Astrocyte (in vitro differentiated cells and primary cell): Measurements from ENCODE around the gene ADAMTS16. TPM values are rescaled to one million over a fixed set of nuclear protein-coding genes. Genes with fewer than 3 reads are reported as not detected.

Experiments used
- DNase-seq: peaks from one replicate; pipeline ENCODE4 v3.0.0-alpha.2; 2010; ENCODE audit warnings: low read depth
- FAIRE-seq: peaks from 2 replicates; lab custom pipeline; 2011; peaks lifted over from hg19 to GRCh38; lab: Jason Lieb, UNC
- H2AFZ ChIP-seq: 2 replicates; pipeline ENCODE4 v1.6.0; 2012; ENCODE audit warnings: low read depth, low read length, inconsistent platforms
- H3K27ac ChIP-seq: 2 replicates; pipeline ENCODE4 v1.5.1; 2011; ENCODE audit warnings: low read depth, low read length, inconsistent platforms
- H3K27me3 ChIP-seq: 2 replicates; pipeline ENCODE4 v1.6.0; 2011; ENCODE audit warnings: low read length, inconsistent platforms; ENCODE audit not compliant: insufficient read depth
- H3K36me3 ChIP-seq: 2 replicates; pipeline ENCODE4 v1.5.1; 2011; ENCODE audit warnings: low read length, inconsistent platforms; ENCODE audit not compliant: insufficient read depth
- H3K4me1 ChIP-seq: 2 replicates; pipeline ENCODE4 v1.5.1; 2011; ENCODE audit warnings: low read length, inconsistent platforms; ENCODE audit not compliant: insufficient read depth
- H3K4me2 ChIP-seq: 2 replicates; pipeline ENCODE4 v1.6.0; 2012; ENCODE audit warnings: low read length, inconsistent platforms
- H3K4me3 ChIP-seq: 2 replicates; pipeline ENCODE4 v1.5.1; 2011; ENCODE audit warnings: low read depth, mild to moderate bottlenecking, low read length, inconsistent platforms; ENCODE audit not compliant: insufficient read depth
- H3K79me2 ChIP-seq: 2 replicates; pipeline ENCODE4 v1.6.0; 2012; ENCODE audit warnings: mild to moderate bottlenecking, low read length, inconsistent platforms; ENCODE audit not compliant: insufficient read depth
- H3K9ac ChIP-seq: 2 replicates; pipeline ENCODE4 v1.6.0; 2012; ENCODE audit warnings: mild to moderate bottlenecking, low read length, inconsistent platforms
- H3K9me3 ChIP-seq: 2 replicates; pipeline ENCODE4 v1.5.1; 2012; ENCODE audit warnings: low read depth, mild to moderate bottlenecking, low read length, inconsistent platforms; ENCODE audit not compliant: insufficient read depth
- H4K20me1 ChIP-seq: 2 replicates; pipeline ENCODE4 v1.6.0; 2012; ENCODE audit warnings: low read length, inconsistent platforms; ENCODE audit not compliant: insufficient read depth
- H3K27ac Mint-ChIP-seq: one replicate; pipeline ENCODE4 v1.8.0; 2021; ENCODE audit warnings: mild to moderate bottlenecking, mixed read lengths; ENCODE audit not compliant: unreplicated experiment
- H3K27me3 Mint-ChIP-seq: one replicate; pipeline ENCODE4 v1.8.0; 2021; ENCODE audit warnings: low read depth, mixed read lengths; ENCODE audit not compliant: unreplicated experiment
- H3K36me3 Mint-ChIP-seq: one replicate; pipeline ENCODE4 v1.8.0; 2021; ENCODE audit warnings: low read depth, mixed read lengths; ENCODE audit not compliant: unreplicated experiment
- H3K4me1 Mint-ChIP-seq: one replicate; pipeline ENCODE4 v1.8.0; 2021; ENCODE audit warnings: low read depth, mixed read lengths; ENCODE audit not compliant: unreplicated experiment
- H3K4me3 Mint-ChIP-seq: one replicate; pipeline ENCODE4 v1.8.0; 2021; ENCODE audit warnings: mild to moderate bottlenecking, moderate library complexity, mixed read lengths; ENCODE audit not compliant: unreplicated experiment
- H3K9me3 Mint-ChIP-seq: one replicate; pipeline ENCODE4 v1.8.0; 2021; ENCODE audit warnings: mild to moderate bottlenecking, mixed read lengths; ENCODE audit not compliant: unreplicated experiment
- EZH2 ChIP-seq: IDR thresholded peaks from 2 replicates; pipeline ENCODE4 v1.6.1; 2012; ENCODE audit warnings: mild to moderate bottlenecking, low read length, inconsistent platforms; ENCODE audit not compliant: insufficient read depth
- total RNA-seq: library from RNA; stranded (reverse); gene quantifications from 2 replicates; pipeline ENCODE4 v1.2.1, GENCODE V29; 2021
- TF ChIP-seq, protein P1 (sequence below): IDR thresholded peaks from 2 replicates; pipeline ENCODE4 v1.5.1; 2011; ENCODE audit warnings: low read depth, mild to moderate bottlenecking, inconsistent platforms, low read length, moderate library complexity; ENCODE audit not compliant: insufficient read depth

ADAMTS16 gene
- total RNA-seq, 1 donor from 2014 or later: 5.7 TPM

DNA sequence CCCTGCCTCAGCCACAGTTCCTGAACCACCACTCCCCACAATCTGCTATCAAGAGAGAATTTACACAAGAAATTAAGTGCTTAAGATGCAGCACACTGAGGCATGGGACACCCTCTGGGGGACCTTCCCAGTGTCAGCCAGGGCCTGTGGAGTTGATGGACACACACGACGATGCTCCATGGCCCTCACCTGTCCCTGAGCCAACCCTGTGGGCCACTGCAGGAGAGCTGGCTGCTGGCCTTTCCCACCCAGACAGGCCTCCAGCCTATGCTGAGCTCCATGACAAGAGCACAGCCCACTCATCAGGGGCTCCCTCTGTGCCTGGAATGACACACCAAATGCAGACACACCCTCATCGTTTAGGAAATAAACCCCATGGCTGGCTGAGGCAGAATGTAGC lies 124.6 kb downstream of the ADAMTS16 start:
- Histone ChIP-seq H3K4me3 (no peak overlapping the region), H4K20me1 (no peaks in the 10 kb centered on the region), H3K27me3 (no peaks in the 10 kb centered on the region), H3K9ac (no peak overlapping the region), H3K79me2 (no peaks in the 10 kb centered on the region), H3K4me1 (no peaks in the 10 kb centered on the region), H3K9me3 (no peaks in the 10 kb centered on the region), H3K27ac (no peak overlapping the region), H3K36me3 (peaks cover 5% of the 10 kb centered on the region), H2AFZ (no peak overlapping the region), H3K4me2 (no peak overlapping the region)
- no peak for DNase-seq
- H3K4me1 Mint-ChIP-seq: peaks cover 2% of the 10 kb centered on the region
- H3K27ac Mint-ChIP-seq: no peak overlapping the region
- H3K4me3 Mint-ChIP-seq: no peak overlapping the region
- H3K27me3 Mint-ChIP-seq: peaks cover 6% of the 10 kb centered on the region
- no peak for FAIRE-seq
- peaks cover 27% of the 10 kb centered on the region for H3K36me3 Mint-ChIP-seq
- no peak for TF ChIP-seq EZH2
- TF ChIP-seq, protein P1, sequence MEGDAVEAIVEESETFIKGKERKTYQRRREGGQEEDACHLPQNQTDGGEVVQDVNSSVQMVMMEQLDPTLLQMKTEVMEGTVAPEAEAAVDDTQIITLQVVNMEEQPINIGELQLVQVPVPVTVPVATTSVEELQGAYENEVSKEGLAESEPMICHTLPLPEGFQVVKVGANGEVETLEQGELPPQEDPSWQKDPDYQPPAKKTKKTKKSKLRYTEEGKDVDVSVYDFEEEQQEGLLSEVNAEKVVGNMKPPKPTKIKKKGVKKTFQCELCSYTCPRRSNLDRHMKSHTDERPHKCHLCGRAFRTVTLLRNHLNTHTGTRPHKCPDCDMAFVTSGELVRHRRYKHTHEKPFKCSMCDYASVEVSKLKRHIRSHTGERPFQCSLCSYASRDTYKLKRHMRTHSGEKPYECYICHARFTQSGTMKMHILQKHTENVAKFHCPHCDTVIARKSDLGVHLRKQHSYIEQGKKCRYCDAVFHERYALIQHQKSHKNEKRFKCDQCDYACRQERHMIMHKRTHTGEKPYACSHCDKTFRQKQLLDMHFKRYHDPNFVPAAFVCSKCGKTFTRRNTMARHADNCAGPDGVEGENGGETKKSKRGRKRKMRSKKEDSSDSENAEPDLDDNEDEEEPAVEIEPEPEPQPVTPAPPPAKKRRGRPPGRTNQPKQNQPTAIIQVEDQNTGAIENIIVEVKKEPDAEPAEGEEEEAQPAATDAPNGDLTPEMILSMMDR: no peak
- peaks cover 6% of the 10 kb centered on the region for H3K9me3 Mint-ChIP-seq

DNA sequence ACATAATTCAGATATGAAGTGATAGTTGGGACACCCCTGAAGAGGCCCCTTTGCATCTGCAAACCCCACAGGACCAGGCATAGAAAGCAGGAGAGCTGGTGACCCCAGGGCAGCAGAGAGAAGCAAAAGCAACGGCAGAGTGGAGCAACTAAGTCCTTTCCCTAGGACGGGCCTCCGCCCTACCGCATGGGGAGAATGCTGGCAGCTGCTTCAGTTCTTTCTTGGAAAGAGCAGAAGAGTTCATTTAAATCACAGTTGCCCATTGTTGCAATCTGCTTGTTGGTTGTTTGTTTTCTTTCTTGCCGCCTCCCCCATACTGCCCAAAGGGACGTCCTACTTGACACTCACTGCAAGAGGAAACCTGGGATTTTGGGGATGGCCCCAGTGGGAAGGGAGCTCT lies 126.2 kb downstream of the ADAMTS16 start:
- Histone ChIP-seq H3K9me3 (no peaks in the 10 kb centered on the region), H3K79me2 (no peaks in the 10 kb centered on the region), H3K27ac (no peak overlapping the region), H2AFZ (no peak overlapping the region), H3K36me3 (peaks cover 5% of the 10 kb centered on the region), H3K4me3 (no peak overlapping the region), H4K20me1 (no peaks in the 10 kb centered on the region), H3K4me2 (no peak overlapping the region), H3K9ac (no peak overlapping the region), H3K4me1 (peaks cover 6% of the 10 kb centered on the region), H3K27me3 (no peaks in the 10 kb centered on the region)
- Mint-ChIP-seq H3K27me3 (peaks cover 6% of the 10 kb centered on the region), H3K27ac (no peak overlapping the region), H3K4me3 (no peak overlapping the region), H3K9me3 (peaks cover 8% of the 10 kb centered on the region), H3K4me1 (peaks cover 2% of the 10 kb centered on the region), H3K36me3 (peaks cover 30% of the 10 kb centered on the region)
- DNase-seq: no peak
- TF ChIP-seq, protein P1: no peak
- no peak for FAIRE-seq

DNA sequence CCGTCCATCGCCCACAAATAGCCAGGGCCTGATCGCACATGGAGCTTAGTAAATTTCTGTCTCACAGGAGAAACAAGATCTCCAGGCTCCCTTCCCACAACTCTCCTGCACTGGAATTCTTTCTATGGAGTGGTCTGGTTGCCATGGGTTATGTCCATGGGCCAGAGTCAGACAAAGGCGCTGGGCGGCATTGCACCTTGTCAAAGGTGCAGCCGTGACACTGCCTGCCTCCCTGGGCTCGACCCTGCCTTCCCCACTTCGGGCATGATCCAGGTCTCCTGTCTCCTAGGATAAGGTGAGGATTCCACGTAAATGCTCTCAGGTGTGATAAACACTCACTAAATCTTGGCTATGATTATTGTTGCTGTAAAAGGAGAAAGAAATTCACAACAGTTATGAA lies 130.0 kb downstream of the ADAMTS16 start:
- Histone ChIP-seq H3K79me2 (no peaks in the 10 kb centered on the region), H3K4me2 (no peak overlapping the region), H4K20me1 (no peaks in the 10 kb centered on the region), H3K27ac (no peak overlapping the region), H3K36me3 (peaks cover 5% of the 10 kb centered on the region), H3K27me3 (no peaks in the 10 kb centered on the region), H2AFZ (no peak overlapping the region), H3K4me1 (peaks cover 18% of the 10 kb centered on the region), H3K9ac (no peak overlapping the region), H3K4me3 (no peak overlapping the region), H3K9me3 (no peaks in the 10 kb centered on the region)
- TF ChIP-seq, protein P1: no peak
- TF ChIP-seq EZH2: no peak
- peaks cover 8% of the 10 kb centered on the region for H3K9me3 Mint-ChIP-seq
- no peak overlapping the region for H3K4me3 Mint-ChIP-seq
- H3K27me3 Mint-ChIP-seq: peaks cover 4% of the 10 kb centered on the region
- no peak for DNase-seq
- FAIRE-seq: no peak
- H3K27ac Mint-ChIP-seq: no peak overlapping the region
- peaks cover 14% of the 10 kb centered on the region for H3K36me3 Mint-ChIP-seq
- peaks cover 8% of the 10 kb centered on the region for H3K4me1 Mint-ChIP-seq
